GM19452 (cell line): ENCODE data around the gene CYP2R1.
"Not testable (repeated sequence)": the region's sequence is repeated elsewhere in the genome, so short reads cannot be mapped to it uniquely, and the experiment has no call there.

Experiments
- ATAC-seq: cut with Tn5 transposase; IDR thresholded peaks from one replicate; pipeline ENCODE4 v1.9.1; 2021; ENCODE audit not compliant: unreplicated experiment

Gene CYP2R1

GRCh38 chr11:14894657-14895598 is 2.9 kb upstream of the CYP2R1 start:
- ATAC-seq = no peak

- no peak for ATAC-seq
Observed at GRCh38 chr11:14892577-14892976, 546 bp upstream of the CYP2R1 start.

- ATAC-seq = peak; percentile 55
Observed at GRCh38 chr11:14891143-14892035, 642 bp downstream of the CYP2R1 start.

- no peak for ATAC-seq
Observed at GRCh38 chr11:14886513-14886912, 5.5 kb downstream of the CYP2R1 start.

GRCh38 chr11:14884667-14885273 is 7.3 kb downstream of the CYP2R1 start:
- no peak for ATAC-seq

GRCh38 chr11:14883683-14884082 is 8.3 kb downstream of the CYP2R1 start:
- not testable (repeated sequence) for ATAC-seq

- ATAC-seq = no peak
Observed at GRCh38 chr11:14882196-14882595, 9.8 kb downstream of the CYP2R1 start.

GRCh38 chr11:14881576-14882193 is 10.3 kb downstream of the CYP2R1 start:
- no peak for ATAC-seq

- no peak for ATAC-seq
Observed at GRCh38 chr11:14875163-14875562, 16.9 kb downstream of the CYP2R1 start.

GRCh38 chr11:14873632-14874031 is 18.4 kb downstream of the CYP2R1 start:
- no peak for ATAC-seq

- ATAC-seq = no peak
Observed at GRCh38 chr11:14872032-14872431, 20.0 kb downstream of the CYP2R1 start.

GRCh38 chr11:14863775-14864174 is 28.3 kb downstream of the CYP2R1 start:
- ATAC-seq = not testable (repeated sequence)

GRCh38 chr11:14861680-14862079 is 30.4 kb downstream of the CYP2R1 start:
- no peak for ATAC-seq

- ATAC-seq = no peak
Observed at GRCh38 chr11:14860511-14860910, 31.5 kb downstream of the CYP2R1 start.

- ATAC-seq = no peak
Observed at GRCh38 chr11:14858404-14858803, 33.6 kb downstream of the CYP2R1 start.

GRCh38 chr11:14857621-14858020 is 34.4 kb downstream of the CYP2R1 start:
- no peak for ATAC-seq

GRCh38 chr11:14855890-14856289 is 36.1 kb downstream of the CYP2R1 start:
- ATAC-seq = no peak

GRCh38 chr11:14854057-14854456 is 38.0 kb downstream of the CYP2R1 start:
- no peak for ATAC-seq

- no peak for ATAC-seq
Observed at GRCh38 chr11:14852571-14853177, 39.4 kb downstream of the CYP2R1 start.

GRCh38 chr11:14842002-14842401 is 50.0 kb downstream of the CYP2R1 start:
- ATAC-seq = no peak
